ENCODE measurements around the gene DERL2.

Gene DERL2

DNA sequence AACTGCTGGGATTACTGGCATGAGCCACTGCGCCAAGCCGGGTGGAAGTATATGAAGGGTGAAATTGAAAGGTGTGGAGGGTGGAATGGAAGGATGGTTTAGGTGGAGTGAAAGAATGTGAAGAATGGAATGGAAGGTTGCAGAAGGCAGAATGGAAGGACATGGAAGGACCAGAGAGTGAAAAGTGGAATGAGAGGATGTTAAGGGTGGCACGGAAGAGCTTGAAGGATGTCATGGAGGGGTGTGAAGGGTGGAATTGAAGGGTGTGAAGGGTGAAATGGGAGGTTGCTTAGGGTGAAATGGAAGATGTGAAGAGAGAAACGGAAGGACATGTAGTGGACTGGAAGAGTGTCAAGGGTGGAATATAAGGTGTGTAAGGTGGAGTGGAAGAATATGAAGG is 16.6 kb upstream of the DERL2 start:
- DNase-seq (ENCODE audit: extremely low read depth in 1 of 2, low read depth in 1 of 2): no peak

DNA sequence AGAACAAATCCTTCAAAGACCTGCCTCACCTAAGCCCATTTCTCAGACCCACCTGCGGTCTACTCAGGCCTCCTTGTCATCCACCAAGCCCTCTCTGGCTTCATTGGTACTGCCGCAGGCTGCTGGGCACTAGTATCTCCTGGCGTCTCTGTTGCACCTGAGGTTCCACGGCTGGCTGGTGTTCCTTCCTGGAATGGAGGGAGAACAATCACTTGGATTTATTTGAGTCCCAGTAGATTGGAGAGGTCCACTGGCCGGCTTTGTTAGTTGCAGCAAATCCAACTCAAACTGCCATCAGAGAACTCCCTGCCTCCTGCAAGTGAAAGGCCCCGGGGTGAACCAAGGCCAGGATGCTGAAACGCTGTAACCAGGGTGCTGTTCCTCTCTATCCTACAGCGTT is 15.7 kb upstream of the DERL2 start:
- no peak for DNase-seq (ENCODE audit: extremely low read depth in 1 of 2, low read depth in 1 of 2)

DNA sequence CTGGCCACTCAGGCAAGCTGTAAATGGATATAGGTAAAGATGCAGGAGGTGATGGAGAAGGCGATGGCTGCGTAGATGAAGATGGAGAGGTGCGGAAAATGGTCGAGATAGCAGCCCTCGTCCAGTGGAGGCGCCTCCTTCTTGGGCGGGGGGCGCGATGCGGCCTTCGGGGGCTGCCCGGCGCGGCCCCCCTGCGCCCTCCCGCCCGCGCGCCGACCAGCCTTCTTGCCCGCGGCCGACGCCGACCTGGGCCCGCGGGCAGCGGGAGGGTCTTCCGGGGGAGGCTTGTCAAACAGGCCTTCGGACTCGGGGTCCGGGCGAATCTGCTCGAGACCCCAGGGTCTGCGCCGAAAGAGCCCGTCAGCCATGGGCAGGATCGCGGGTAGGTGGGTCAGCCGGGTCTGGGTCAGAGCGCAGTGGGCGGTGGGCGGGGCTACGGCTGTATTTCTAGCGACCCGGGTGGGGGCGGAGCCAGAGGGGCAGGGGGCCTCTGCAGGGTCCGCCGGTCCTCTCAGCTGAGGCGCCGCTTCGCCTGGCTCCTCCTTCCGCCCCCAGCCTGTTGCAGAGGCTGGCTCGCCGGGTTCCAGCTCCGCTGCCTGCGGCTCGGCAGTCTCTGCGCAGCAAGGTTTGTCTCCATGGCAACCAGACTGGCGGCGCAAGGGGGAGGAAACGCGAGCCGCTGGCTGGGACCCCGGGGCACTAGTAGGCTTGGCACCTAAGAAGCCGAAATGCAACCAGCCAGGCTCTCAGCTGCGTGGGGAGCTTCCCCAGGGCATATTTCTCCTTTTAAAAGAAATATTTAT is 14.8 kb upstream of the DERL2 start:
- DNase-seq (ENCODE audit: extremely low read depth in 1 of 2, low read depth in 1 of 2): peak; percentile 63 to 69

DNA sequence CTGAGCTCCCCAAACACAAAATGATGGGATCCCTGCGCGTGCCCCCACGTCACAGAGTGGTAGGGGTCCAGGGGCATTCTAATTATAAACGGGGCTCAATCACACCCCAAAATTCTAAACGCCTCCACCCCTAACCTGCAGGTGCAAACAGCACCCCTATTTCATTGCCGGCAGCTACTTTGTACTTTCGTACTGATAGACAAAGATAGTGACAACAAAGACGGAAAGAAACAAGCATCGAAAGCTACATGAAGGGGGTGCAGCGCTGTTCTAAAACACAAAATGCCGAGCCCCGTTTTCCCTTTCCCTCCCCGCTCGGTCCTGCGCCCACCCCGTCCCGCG is 14.2 kb upstream of the DERL2 start:
- DNase-seq (ENCODE audit: extremely low read depth in 1 of 2, low read depth in 1 of 2): no peak

DNA sequence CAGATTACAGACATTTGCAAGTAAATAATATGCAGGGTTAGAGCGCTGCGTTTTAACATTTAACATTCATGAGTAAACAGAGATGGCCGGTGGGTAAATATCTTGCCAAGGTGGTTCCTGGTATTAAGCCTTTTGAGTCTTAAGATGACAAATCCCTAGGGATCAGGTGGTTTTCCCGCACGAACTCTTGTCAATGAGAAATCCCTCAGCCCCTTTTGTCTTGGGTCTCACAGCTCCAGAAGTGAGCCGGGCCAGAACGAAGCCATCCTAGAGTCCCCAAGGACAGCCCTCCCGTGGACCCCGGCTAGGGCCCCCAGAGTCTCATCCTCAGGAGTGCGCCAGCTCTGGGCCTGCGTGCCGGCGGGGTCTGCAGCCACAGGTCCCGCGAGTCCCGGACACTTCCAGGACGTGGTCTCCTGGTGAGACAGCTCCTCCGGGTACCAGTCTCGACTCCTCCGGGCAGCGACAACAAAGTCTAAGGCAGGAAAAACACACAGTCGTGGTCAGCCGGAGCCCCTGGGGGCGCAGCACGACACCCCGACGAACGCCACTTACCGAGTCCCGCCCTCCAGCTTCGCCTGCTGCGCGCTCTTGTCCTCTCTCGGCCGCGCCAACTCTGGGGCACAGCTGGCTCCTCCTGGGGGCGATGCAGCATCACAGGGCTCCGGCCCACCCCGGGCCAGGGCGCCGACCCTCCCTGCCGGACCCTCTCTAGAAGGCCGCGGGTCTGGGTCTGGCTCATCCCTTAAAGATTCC is 13.7 kb upstream of the DERL2 start:
- DNase-seq (ENCODE audit: extremely low read depth in 1 of 2, low read depth in 1 of 2): no peak

DNA sequence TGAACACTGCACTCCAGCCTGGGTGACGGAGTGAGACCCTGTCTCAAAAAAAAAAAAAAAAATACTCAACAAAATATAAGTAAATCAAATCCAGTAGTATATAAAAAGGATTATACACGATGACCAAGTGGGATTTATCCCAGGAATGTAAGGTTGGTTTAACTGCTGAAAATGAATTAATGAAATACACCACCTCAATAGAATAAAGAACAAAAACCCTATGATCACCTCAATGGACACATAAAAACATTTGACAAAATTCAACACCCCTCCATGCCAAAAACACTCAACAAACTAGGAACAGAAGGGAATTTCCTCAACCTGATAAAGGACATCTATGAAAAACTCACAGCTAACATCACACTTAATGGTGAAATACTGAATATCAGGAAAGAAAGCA is 7.0 kb upstream of the DERL2 start:
- no peak for DNase-seq (ENCODE audit: extremely low read depth in 1 of 2, low read depth in 1 of 2)

DNA sequence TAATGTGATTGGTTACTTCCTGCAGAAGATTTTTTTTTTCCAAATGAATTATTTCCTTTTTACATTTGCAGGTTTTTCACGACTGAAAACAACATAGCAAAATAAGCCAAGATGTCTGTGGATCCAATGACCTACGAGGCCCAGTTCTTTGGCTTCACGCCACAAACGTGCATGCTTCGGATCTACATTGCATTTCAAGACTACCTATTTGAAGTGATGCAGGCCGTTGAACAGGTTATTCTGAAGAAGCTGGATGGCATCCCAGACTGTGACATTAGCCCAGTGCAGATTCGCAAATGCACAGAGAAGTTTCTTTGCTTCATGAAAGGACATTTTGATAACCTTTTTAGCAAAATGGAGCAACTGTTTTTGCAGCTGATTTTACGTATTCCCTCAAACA is 2.8 kb upstream of the DERL2 start:
- DNase-seq (ENCODE audit: extremely low read depth in 1 of 2, low read depth in 1 of 2): no peak

DNA sequence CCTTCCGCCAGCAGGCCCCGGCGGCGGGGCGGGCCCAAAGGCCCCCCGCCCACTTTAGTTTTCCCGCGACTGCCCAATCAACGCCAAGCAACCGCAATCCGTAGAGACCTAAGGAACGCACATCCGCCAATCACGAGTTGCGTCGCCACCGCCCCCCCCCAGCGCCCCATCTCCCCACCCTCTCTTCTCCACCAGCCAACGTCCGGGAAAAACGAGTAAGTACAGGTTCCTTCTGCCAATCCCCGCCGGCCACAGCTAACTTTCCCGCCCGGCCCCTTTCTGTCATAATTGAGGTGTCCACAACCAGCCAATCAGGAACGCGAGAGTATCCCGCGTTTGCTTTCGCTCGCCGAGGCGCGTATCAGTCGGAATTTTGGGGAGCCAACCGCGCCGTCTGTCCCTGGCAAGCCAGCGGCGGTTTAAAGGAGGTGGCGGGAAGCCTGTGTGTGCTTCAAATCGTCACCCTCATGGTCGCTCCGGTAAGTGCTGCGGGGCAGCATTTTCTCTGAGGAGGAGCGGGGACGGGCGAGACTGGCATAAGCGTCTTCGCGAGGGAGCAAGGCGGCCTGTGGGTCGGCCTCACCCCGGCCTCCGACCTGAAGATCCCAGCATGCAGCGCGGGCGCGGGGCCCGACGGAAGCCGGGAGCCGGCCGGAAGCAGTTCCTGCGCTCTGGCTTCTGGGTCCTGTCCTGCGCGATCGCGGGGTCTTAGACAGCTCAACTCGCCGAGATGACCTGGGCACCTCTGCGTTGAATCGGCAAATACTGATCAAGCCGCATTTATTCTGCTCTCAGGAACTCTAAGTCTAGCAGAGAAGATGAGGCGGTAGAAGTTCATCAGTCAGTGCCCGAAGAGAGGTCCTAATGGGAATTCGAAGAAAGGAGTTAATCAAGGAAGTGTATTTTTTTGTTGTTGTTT is 487 bp upstream of the DERL2 start, which contains the start of gene MIS12:
MIS12 (plus strand) TSS at position 361 of the 919 bp plus-strand sequence. CDS start 2,297 bp downstream, outside the sequence.
- peak; percentile 89 to 99 for DNase-seq (ENCODE audit: extremely low read depth in 1 of 2, low read depth in 1 of 2)

DNA sequence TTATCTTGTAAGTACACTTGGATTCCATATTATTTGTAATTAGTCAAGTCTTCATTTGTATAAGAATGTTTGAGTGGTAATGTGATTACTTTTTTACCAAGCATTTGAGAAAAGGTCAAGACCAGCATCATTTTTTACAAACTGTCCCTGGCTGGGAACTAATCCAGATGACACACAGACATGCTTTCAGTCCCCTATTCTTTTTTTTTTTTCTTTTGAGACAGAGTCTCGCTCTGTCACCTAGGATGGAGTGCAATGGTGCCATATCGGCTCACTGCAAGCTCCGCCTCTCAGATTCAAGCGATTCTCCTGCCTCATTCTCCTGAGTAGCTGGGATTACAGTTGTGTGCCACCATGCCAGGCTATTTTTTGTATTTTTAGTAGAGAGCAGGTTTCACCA is 4.5 kb downstream of the DERL2 start:
- no peak for DNase-seq (ENCODE audit: extremely low read depth in 1 of 2, low read depth in 1 of 2)

DNA sequence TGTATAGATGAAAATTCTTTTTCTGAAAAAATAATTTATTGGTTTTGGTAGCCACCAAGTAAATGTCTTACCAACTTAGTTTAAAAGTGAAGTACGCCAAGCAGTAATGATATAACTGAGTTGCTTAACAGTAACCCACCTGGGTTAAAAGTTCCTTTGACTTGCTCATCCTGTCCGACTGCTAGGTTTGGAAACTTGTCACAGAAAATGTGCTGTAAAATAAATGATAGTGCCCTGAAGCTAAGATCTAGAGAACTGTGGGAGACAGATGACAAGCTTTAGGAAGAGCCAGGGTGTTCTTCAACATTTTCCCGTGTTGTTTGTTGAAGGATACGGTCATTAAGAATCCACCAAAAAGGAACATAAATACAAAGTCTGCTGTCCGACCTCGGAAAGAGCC is 5.0 kb downstream of the DERL2 start:
- DNase-seq (ENCODE audit: extremely low read depth in 1 of 2, low read depth in 1 of 2): no peak

DNA sequence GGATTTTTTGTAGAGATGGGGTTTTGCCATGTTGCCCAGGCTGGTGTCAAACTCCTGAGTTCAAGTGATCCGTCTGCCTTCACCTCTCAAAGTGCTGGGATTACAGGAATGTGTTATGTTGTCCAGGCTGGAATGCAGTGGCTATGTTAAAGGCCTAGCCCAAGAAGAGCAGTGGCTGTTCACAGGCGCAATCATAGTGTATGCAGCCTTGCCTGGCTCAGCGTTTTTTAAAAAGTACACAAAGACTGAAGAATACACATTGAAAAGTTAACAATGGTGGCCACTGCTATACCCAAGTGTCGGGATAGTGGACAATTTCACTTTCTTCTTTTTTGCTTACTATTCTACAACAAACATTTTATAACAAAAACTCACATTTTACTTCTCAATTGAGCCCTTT is 7.0 kb downstream of the DERL2 start:
- DNase-seq (ENCODE audit: extremely low read depth in 1 of 2, low read depth in 1 of 2): no peak

DNA sequence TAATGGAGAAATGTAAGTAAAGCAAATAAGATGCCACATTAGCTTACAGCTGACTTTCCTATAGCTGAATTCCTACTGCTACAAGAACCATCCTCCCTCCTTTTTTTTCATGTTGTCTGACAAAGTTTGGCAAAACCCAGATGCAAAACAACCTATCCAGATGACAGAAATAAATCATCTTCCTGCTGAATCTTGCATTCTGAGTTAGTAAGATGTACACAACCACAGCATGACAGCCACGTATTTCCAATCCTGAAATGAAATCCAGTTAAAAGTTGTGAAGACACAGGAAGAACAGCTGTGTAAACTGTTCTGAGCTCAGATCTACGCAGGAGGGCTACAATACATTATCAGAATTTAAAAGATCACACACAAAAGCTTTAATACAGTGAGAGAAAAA is 12.1 kb downstream of the DERL2 start:
- DNase-seq (ENCODE audit: extremely low read depth in 1 of 2, low read depth in 1 of 2): no peak

DNA sequence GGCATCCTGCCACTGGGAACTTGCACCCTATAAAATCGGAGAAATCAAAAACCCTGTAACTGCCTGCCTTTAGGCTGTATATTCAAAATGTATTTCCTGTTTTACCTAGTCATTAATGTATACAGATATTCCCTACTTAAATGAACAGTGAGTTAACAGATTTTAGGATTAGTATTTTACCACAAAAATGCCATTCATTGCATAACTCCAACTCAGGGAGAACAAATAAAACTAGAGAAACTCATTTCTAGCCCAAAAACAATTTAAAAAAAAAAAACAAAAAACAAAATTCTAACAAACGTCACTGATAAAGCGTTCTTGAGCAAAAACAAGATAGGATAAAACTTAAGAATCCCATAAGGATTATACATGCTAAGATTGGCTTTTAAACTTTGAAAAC is 13.5 kb downstream of the DERL2 start:
- no peak for DNase-seq (ENCODE audit: extremely low read depth in 1 of 2, low read depth in 1 of 2)

DNA sequence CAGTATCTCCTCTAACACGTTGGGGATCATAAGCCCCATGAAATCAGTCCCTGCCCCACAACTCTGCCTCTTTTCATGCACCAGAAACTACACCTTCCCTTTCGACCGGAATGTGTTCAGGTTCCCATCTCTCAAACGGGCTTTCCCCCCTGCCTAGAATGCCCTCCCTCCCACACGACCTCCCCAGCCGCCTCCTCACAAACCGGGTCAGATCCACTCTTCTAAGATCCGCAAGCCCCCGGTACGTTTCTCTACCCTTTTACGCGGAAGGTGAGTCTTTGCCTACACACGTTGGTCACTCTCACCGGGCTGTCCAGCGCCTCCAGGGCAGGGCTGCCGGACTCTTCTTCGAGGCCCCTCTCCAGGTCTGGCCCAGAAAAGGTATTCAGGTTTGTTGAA is 17.9 kb downstream of the DERL2 start:
- DNase-seq (ENCODE audit: extremely low read depth in 1 of 2, low read depth in 1 of 2): no peak

DNA sequence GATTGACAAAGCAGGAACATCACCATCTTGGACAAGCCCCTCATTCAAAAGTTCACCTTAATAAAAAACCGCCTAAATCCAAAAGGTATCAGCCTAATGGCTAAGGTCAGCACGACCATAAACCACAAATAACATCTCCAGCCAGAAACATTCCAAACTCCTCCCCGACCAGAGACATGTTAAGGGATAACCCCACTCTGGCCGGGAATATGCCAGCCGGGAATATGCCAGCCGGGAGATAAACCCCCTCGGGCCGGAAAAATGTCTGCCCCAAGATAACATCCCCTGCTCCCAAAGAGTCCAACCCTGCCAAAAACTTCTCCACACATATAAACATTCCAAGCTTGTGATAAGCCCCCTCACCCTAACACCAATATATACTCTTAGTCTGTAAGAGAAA is 18.6 kb downstream of the DERL2 start:
- DNase-seq (ENCODE audit: extremely low read depth in 1 of 2, low read depth in 1 of 2): no peak

DNA sequence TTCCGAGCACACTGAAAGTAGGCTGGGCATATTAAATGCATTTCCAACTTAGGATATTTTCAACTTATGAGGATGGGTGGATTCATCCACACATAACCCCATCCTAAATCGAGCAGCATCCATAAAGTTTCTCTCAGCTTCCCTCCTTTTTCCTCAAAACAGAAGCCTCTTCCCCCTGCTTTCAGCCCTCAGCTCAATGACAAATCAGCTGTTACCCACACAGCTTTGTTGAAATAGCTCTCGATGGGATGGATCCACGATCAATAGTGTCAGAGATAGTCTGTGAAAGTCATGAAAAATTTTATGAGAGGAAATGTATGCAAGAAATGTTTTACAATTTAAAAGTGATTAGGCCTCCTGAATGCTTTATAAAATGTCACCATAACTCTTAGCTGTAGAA is 19.7 kb downstream of the DERL2 start:
- DNase-seq (ENCODE audit: extremely low read depth in 1 of 2, low read depth in 1 of 2): no peak

DNA sequence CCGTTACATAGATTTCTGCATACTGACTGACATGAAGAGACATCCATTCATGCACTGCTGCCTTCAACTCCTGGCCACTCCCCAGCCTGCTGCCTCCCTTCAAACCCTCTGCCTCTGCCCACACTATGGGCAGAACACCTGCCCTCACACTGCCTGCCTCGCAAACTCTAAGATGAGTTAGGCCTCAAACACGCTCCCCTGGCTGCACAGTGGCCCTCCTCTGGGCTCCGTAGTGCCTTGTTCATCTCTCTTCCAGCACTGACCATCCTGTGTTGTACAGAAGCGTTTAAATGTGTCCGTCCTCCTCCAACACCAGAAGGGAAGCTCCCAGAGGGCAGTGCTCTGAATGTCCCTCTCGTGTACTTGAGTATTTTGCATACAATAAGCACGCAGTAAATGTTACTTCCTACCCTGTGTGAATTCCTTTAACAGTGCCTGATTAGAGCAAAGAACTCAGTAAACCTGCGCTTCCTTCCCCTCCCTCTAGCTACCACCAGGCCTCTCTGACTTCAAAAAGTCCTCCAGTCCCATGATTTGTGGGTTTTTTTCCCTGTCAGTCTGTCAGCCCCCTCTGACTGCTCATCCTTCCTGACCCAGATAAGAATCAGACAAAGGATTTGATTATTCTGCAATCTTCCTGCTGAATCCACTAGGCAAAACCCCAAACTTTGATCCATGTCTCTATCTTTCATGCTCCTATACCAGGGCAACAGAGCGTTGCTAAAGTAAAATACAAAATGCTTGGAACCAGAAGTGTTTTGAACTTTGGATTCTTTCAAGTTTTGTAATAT is 21.1 kb downstream of the DERL2 start:
- DNase-seq (ENCODE audit: extremely low read depth in 1 of 2, low read depth in 1 of 2): no peak

DNA sequence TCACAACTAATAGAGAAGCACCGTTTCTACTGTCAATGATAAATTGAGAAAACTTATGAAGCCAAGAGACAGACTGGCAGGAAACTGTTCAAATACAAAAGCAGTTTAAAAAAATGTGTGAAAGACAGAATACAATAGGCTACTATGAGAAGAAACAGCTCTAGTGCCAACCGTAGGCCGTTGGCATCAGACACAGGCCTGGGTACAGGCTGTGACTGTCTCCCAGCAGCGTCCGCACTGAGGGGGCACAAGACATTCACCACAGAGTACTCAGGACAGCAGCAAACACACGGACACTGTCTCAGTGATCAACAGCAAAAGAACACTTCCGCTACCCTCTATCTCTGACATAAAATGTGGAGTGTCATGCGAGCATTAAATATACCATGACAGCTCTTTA is 39.2 kb downstream of the DERL2 start:
- DNase-seq (ENCODE audit: extremely low read depth in 1 of 2, low read depth in 1 of 2): no peak

DNA sequence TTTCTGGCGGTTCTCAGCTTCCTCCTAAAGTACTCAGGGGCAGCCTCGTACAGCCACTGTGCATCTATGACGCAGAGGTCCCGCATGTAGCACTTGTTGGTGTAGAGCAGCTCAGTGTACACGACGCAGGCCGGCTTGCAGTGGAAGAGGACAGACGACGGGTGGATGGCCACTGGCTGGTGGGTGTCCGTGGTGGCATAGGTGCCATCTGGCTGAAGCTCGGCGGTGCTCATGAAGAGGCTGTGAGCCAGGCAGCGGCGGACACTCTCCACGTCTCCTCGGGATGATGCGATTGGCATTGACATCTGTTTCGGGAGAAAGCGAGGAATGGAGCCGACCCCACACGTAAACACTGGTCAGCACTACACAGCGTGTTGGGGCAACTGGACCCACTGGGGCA is 41.8 kb downstream of the DERL2 start:
- no peak for DNase-seq (ENCODE audit: extremely low read depth in 1 of 2, low read depth in 1 of 2)

DNA sequence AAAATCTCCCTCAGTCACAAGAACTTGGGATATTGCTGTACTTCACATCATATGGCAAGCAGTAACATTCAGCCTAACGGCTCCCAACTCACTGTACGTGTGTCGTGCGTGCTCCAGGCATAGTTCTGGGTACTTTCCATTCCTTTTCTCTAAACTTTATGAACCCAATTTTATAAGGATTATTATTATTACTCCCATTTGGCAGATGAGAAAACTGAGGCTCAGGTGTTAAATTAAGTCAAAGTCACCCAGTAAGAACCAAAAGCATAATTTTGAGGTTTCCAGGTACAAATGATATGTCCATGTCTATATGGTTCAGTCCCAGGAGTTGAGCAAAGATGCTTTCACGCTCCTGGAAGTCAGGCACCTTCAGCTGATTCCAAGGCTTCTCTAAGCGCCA is 42.2 kb downstream of the DERL2 start:
- DNase-seq (ENCODE audit: extremely low read depth in 1 of 2, low read depth in 1 of 2): no peak

DNA sequence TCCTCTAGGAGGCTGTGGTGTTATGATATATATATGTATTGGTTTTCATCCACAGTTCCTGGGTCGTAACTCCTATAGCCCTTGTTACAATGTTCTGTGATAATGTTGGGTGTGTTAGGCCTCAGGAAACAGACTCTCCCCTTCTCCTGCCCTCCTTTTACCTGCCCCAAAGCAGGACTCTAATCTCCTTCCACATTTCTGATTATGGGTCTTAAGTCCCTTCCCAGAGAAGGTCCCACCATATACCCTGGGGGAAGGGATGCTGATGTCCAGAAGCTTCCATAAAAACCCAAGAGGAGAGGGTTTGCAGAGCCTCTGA is 46.6 kb downstream of the DERL2 start:
- no peak for DNase-seq (ENCODE audit: extremely low read depth in 1 of 2, low read depth in 1 of 2)

All from stimulated activated CD8-positive, alpha-beta memory T cell treated with anti-CD3 and anti-CD28 coated beads, Interleukin-7, amount 100 ng/mL, for 48 hours (primary cell).